ENCODE results near the gene EVPL.
"Not testable (repeated sequence)": the region's sequence is repeated elsewhere in the genome, so short reads cannot be mapped to it uniquely, and the experiment has no call there.

Gene EVPL

DNA sequence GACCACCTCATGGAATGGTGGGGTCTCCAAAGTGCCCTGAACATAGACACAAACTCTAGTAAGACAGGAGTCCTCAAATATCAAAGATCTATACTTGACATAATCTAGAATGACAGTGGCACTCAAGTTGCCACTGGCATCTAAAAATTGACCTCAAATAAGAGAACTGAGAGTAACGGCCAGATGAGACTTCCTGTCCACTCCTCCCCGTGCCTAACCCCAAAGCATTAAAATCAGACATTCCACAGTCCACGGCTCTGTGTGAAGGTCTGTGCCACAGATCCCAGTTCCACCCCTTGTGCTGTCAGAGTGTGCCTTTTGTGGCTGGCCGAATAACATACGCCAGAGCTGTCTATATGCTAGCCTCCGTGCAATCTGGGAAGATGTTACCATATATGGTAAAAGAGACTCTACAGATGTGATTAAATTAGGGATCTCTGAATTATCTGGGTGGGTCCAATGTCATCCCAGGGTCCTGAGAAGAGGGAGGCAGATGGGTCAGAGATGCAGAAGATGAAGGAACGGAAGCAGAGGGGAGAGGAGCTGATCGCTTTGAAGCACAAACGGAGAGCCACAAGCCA, 21.0 kb upstream of the EVPL start:
- no peak for DNase-seq

DNA sequence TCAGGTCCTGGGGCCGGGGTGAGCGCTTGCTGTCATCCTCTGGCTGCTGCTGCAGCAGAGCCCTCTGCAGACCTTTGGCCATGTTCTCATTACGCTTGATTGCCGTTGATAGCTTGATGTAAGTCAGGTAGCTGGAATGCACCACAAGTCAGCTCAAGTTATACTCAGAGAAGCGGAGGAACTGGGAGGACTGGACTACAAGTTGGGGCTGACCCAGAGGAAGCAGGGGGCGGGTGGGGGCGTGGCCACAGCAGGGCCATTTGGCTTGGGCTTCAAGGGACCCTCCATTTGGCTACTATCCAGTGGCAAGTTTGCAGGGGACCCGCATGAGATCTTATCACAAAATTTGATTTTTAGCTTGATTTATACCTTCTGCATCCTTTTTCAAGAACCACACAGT, 19.0 kb upstream of the EVPL start:
- no peak for DNase-seq

DNA sequence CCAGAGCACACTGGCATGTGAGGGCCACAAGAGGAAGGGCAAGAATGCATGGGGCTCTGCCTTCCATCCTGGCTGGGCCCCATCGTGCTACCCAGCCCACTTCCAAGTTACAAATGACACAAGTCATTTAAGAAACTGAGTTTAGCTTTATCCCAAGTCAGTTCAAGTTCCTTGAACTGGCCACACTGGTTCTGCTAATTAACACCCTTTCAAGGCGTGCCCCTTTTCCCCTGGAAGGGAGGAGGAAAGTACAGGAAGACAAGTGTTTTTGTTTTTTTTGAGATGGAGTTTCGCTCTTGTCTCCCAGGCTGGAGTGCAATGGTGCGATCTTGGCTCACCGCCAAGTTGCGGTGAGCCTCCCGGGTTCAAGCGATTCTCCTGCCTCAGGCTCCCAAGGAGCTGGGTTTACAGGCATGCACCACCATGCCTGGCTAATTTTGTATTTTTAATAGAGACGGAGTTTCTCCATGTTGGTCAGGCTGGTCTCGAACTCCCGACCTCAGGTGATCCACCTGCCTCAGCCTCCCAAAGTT, 17.4 kb upstream of the EVPL start:
- not testable (repeated sequence) for DNase-seq

DNA sequence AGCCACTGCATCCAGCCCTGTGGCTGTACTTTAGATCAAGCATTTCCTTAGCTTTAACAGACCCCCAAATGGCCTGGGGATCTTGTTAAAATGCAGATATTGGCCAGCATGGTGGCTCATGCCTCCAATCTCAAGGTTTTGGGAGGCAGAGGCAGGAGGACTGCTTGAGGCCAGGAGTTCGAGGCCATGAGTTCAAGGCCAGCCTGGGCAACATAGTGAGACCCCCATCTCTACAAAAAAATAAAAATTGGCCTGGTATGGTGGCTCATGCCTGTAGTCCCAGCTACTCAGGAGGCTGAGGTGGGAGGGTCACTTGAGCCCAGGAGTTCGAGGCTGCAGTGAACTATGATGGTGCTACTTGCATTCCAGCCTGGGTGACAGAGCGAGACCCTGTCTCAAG, 15.8 kb upstream of the EVPL start:
- not testable (repeated sequence) for DNase-seq

DNA sequence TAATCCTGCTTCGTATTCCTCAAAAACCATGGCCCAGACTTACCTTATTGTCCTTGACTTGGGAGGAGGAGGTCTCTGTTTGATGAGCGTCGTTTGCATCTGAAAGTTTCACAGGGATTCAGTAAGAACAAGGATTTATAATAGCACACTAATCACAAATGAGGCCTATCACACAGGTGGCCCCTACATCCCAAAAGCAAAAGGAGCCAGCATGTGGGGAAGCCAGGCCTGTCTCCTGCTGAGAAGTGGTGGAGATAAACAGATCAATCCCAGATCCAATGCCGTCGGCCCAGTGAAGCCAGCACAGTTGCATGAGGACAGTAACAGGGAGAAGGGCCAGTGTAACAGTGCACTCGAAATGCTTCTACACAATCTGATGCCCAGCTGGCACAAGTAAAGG, 13.3 kb upstream of the EVPL start:
- DNase-seq: no peak

DNA sequence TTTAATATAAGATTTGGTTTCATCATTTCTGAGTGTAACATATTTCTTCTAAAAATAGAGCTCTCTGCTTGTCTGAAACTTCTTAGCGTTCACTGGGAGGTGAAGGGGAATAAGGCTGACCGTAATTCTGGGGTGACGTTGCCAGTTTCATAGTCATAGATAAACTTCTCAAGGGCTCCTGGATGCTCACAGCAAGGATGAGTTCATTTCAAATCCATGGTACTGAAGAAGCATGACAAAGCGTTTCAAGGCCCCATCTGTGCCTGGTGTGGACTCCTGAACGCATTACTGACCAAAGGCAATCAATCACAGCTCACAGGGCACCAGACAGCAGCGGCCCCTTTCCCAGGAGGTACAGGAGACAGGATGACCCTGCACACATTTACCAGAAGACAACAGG, 12.0 kb upstream of the EVPL start:
- no peak for DNase-seq

DNA sequence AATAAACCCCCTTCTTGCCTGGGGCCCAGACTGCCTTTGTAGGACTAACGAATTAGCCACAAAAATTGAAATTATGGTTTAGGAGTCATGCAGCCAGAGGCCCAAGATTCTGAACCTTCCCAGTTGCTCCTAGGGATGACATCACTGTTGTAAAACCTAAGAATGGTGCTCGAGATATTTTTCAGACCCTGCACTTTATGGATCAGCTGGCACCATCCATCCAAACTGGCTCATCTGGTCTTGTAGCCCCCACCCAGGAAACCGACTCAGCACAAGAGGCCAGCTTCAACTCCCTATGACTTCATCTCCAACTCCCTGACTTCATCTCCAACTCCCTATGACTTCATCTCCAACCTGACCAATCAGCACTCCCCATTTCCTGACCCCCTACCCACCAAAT, 10.9 kb upstream of the EVPL start:
- no peak for DNase-seq

DNA sequence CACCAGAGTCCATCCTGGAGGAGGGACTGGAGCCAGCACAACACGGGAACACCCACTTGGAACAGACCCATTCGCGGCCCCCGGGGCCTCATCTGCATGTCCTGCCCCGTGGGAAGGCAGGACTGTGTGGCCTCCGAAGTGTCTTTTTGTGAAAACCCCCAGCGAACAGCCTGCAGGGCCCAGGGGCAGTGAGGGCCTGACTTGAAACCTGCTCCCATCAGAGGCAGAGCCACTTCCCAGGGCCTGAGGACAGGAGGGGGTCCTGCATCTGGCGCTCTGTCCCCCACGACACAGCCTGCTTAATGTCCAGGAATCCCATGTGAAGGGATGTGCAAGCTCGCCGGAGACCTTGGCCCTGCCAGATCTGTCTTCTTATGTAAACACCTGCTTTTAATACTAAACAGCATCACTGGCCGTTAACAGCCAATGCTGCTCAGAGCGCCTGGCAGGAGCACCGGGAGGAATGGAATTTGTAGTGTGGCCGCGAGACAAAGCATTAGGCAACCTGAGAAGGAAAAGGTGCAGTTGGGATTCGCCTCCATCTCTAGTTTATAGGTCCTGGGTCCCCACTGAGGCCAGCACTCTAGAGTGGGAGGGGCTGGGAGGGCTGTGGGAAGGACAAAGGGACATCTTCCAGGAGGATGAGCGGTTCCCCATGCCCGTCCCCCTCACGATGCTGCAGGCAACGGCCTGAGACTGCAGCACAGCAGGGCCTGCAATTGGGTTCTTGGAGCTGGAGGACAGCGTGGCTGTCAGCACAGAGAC, 9.6 kb upstream of the EVPL start:
- DNase-seq: no peak

DNA sequence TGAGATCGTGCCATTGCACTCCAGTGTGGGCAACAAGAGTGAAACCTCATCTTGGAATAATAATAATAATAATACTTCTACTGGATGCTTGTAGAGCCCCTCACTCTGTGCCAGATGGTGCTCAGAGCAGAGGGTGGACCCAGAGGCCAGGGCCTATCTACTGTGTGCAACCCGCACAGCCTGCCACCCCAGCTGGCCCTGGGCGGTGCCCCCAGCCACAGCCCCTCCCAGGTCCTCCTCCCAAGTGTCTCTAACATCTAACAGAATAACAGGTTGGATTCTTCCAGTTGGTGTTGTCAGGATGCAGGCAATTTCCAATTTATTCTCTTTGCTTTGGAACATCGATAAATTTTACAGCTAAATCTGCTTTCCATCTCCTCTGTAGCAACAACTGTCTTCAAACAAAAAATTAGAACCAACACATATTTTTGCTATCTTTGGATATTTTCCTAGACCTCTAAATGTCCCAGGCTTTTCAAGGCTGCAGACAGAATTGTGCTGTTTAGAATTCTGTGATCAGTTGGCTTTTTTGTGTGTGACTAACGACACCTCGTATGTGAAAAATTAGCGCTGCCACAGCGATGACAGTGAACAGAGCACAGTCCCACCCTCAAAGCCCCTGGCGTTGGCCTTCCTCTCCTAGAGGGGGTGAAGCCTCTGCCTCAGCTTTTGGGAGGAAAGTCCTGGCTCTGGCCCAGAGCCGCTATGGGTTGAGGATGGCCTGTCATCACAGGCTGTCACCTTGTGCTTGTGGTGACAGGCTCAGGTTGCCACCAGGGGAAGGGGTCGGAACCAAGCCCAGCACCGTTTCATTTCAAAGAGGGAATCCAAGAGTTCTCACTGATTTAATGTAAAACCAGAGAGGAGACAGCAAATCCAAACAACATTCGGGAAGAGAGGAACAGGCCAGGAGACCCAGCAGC, 7.6 kb upstream of the EVPL start:
- no peak for DNase-seq

DNA sequence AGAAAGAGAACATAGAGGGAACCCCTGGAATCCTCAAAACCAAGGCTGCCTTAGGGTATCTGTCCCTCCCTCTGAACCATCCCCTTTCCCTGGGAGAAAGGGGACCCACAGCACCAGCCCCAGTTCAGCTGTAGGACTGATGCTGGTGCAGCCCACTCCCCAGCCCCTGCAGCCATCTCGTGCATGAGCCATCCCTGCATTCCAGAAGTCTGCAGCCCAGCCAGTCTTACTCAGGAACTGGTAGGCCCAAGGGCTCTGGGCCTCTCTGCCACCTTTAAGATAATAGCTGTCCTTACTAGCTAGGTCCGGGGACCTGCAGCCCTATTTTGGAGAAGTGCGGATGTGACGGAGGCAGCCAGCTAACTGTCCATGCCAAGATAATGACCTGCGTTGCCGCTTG, 6.0 kb upstream of the EVPL start:
- no peak for DNase-seq

DNA sequence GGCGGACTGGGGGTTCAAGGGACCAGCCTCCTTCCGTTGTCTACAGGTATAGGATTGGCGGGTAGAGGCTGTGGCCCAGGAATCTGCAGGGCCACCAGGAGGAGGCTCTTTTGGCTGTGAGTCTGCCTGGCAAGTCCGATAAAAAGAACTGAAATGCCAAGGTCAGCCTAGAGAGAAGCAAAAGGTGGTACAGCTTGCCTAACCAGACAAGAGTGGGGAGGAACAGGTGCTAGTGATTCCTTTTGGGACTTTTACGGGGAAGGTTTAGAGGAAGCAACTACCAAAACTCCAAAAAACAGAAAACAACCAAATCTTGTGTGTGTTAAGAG, 5.6 kb upstream of the EVPL start:
- no peak for DNase-seq

DNA sequence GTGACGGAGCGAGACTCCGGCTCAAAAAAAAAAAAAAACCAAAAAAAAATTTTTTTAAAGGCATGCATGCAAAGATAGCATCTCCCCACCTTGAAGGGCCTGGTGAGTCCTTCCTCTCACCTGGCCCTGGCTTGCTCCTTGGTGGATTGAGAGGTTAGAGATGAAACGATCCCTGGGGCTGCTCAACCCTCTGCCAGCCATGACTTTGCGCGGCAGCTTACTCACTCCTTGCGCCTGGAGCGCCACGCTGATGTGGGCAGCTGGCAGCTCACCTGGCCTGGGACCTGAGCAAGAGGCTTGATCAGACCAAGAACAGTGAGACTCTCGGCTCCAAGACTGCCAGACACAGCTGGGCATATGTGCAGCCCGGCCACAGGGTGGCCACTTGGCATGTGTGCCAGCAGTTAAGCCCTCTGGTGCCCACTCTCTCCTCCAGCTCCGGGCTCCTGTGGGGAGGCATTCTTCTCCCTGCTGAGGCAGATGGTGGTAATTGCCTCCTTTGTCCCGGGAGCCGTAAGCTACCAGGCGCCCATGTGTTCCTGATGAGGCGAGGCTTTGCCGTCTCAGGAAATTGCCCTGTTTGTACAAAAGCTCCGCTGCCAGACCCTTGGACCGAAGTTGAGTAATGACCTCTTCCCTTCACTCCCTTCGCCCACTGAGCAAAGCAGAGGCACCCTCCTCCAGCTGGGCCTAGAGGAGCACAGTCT, 5.1 kb upstream of the EVPL start:
- DNase-seq: no peak

DNA sequence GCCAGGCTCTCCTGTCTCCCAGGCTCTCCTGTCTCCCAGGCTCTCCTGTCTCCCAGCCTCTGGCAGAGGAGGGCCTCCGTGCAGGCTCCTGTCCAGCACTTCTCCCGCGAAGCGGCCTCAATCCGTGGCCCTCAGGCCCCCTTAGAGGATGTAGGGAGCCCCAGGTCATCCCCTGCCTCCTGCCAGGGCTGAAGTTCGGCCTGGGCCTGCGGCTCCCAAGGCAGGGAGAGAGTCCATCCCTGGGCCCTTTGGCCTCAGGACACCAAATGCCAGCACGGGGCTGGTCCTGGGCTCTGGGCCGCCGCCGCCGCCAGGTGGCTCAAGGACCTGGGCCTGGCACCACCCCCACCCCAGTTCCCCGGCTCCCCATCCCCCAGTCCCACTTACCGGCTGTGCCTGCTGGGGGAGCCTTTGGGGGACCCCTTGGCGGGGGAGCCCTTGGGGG, 370 bp downstream of the EVPL start:
- no peak for DNase-seq

DNA sequence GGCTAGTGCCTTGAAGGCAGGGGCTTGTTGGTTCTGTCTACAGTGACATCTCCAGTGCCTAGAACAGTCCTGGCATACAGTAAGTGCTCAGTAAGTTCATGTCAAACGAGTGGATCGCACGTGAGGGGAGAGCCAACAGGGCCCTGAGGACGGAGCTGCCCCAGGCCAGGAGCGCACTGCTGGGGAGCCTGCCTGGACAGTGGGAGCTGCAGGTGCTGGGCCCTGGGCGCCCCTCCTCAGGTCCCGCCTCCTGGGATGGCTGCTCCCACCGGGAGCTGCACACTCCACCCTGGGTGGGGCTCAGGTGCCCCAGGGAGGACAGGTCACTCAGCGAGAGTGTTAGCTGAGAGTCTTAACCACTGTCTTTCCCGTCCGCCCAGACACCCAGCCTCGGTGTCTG, 1.8 kb downstream of the EVPL start:
- DNase-seq: no peak

DNA sequence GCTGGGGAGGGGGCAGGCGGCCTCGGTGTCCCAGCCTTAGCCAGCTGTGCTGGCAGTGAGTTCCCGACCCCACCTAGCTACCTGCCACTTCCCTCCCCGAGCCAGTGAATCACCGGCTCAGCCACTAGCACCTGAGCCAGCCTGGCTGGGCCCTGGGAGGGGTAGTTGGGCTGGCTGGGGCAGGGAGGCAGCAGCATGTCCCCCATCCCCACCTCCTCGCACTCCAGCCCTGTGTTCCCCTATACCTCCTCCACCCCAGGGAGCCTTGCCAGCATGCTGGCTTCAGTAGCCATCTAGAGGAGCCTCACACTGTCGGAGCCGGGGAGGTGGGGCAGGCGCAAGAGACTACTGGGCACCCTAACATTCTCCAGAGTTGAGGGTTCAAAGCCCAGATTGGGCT, 2.8 kb downstream of the EVPL start:
- no peak for DNase-seq

DNA sequence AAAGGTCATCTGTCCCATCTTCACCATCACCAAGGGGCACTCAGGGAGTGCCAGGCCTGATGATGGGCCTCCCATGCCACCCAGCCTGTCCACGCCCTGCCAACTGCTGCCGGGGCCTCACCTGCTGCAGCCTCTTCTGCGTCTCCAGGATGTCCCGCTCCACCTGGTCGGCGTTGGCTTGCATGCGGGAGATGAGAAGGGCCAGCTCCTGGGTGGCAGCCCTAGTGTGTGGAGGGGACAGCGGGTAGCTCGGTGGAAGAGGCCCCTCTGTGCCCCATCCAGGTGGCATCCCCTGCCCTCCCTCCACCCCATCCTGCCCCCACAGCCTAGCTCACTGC, 3.2 kb downstream of the EVPL start:
- no peak for DNase-seq

DNA sequence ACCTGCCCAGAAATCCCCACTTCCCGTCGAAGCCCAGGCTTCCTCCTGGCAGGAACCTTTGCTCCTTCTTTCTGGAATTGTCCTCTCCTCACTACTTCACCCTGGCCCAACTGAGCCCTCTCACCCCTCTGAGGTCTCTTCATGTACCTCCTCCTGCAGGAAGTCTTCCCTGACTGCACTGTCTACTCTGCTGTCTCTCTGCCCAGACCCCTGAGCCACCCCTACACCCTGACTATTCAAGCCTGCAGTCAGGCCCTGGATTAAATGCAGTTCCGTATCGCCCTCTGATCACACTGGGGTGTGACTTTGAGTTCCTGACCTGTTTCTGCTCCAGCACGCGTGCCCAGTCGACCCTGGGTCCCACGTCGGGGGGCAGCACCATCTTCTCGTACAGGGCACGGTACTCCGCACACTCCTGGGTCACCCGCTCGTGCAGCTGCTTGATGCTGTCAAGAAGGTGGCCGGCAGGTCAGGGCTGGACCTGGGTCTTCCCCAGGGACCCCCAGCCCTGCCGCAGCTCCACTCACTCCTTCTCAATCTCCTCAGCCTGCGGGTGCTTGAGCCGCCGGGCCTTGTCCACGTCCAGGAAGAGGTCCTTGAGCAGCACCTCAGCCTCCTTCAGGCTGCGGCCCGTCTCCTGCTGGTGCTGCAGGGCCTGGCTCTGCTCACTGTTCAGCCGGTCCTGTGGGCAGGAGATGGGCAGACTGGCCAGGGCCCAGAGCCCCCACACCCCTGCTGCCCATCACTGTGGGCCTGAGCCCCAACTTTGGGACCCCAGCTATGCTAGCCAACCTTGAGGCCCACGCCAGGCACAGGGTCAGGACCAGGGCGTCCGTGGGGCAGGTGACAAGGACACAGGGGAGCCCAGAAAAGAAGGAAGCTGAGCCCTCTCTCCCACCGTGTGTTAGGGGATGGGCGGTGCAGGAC, 3.9 kb downstream of the EVPL start:
- no peak for DNase-seq

DNA sequence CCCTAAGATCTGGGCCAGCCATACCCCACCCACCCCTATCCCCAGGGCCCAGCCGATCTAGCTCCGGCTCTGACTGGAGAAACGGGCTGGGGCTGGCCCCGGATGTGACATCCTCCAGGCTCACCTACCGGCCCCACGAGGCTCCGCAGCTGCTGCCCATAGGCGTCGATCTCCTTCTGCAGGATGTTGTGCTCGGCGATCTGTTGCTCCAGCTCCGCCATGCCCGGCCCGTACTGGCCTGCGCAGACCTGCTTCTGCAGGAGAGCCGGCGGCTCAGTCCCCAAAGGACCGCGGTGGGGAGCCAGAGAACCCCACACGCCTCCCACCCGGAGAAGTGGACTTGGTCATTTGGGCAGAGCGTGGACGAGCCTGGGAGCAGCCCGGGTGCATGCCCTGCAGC, 4.8 kb downstream of the EVPL start:
- no peak for DNase-seq

DNA sequence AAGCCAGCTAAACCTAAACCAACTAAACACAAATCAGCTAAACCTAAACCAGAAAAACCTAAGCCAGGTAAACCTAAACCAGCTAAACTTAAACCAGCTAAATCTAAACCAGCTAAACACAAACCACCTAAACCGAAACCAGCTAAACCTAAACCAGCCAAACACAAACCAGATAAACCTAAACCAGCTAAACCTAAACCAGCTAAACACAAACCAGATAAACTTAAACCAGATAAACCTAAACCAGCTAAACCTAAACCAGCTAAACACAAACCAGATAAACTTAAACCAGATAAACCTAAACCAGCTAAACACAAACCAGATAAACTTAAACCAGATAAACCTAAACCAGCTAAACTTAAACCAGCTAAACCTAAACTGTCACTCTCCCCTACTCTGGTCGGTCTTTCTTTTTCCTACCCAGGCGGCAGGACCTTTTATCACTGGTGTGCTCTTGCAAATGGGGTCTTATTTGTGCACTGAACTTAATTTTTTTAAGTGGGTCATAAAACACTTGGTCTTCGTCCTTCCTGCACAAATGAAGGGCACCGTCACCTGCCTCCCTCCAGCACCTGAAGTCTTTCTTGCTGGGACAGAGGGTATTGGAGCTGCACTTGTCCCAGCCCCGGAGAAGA, 7.2 kb downstream of the EVPL start:
- no peak for DNase-seq

DNA sequence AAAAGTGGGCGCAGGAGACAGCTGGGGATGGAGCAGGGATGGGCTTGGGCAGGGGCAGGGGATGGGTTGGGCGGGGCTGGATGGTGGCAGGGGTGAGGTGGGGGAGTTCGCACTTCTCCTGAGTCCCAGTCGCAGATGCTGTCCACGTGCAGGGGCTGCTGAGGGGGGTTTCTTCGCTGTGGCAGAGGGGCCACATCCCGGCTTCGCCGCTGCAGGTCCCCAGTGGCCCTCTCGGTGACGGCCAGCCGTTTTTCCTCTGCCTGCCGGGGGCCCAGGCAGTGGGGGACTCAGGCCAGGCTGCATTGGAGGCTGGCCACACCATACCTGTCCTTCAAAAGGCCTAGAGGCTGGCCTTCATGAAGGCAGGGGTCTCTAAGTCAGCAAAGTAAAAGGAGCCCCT, 8.3 kb downstream of the EVPL start:
- DNase-seq: no peak

DNA sequence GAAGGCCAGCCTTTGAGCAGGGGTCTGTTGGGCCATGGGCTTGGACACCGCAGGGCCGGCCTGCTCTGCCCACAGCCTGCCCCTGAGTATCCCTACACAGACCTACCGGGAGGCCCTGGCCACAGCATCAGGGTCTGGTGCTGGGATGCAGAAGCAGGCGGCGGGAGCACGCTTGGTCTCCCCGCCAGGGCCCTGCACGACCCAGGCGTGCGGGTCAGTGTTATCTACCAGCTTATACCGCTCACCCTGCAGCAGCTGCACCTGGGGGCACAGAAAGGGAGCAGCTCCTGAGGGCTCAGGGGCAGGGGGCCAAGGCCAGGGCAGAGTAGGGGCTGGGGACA, 8.8 kb downstream of the EVPL start:
- DNase-seq: no peak
